G401 (cell line): ENCODE results near the gene BRINP3. TPM values are rescaled to one million over a fixed set of nuclear protein-coding genes. Genes with fewer than 3 reads are reported as not detected.

Source experiments
- DNase-seq: peaks from one replicate; pipeline ENCODE4 v3.0.0-alpha.2; 2015; ENCODE audit warnings: low spot score
- in situ Hi-C: cut with HindIII; loops from 2 replicates; pipeline ENCODE4 v1.10.0; 2016; ENCODE audit warnings: low sequenced_read_pairs, mixed read lengths
- total RNA-seq: library from RNA; depleted of rRNA; stranded (reverse); fragments of >200 nt; shearing (Covaris generic); gene quantifications from 2 replicates; pipeline ENCODE4 v1.2.3, GENCODE V29; 2014

Gene BRINP3
- total RNA-seq, 1 experiment from 2014 or later = not detected

GRCh38 chr1:190049314-190049713 is 428.4 kb downstream of the BRINP3 start:
- DNase-seq = no peak
- in situ Hi-C loops = no loop called here
